Measurements from ENCODE around the gene PLPPR2. TPM values are rescaled to one million over a fixed set of nuclear protein-coding genes. Genes with fewer than 3 reads are reported as not detected.

Gene PLPPR2
- polyA plus RNA-seq, 2 of the 4 experiments (the other 2 are of a cell fraction) = 5.6 to 9.7 TPM

GRCh38 chr19:11365557-11366117 lies 10.4 kb downstream of the PLPPR2 start:
- Histone ChIP-seq H3K4me3 (no peak overlapping the region), H3K27ac (no peak overlapping the region), H3K4me2 (no peak overlapping the region), H3K9me3 (no peaks in the 10 kb centered on the region), H3K4me1 (no peaks in the 10 kb centered on the region)
- DNase-seq (ENCODE audit: low read depth in 1 of 2, low spot score in 1 of 2) (no peak), ATAC-seq (no peak), FAIRE-seq (no peak)
- CTCF ChIA-PET = no interaction called here
- no peak for TF ChIP-seq PBX3 (IDR thresholded peaks at IDR 0.05)
- TF ChIP-seq EP300 (IDR thresholded peaks at IDR 0.05) = no peak
- TF ChIP-seq RAD21 (conservative IDR thresholded peaks at IDR 0.05 in 1 of 2, IDR thresholded peaks at IDR 0.05 in 1 of 2) = no peak
- TF ChIP-seq PHF8 (IDR thresholded peaks at IDR 0.05; ENCODE audit: borderline replicate concordance, low read depth) = no peak
- TF ChIP-seq POLR2A (IDR thresholded peaks at IDR 0.05; ENCODE audit: low read length) = no peak
- no peak for TF ChIP-seq TFCP2L1 (CRISPR knock-in tag; IDR thresholded peaks at IDR 0.05)
- TF ChIP-seq, protein P1, sequence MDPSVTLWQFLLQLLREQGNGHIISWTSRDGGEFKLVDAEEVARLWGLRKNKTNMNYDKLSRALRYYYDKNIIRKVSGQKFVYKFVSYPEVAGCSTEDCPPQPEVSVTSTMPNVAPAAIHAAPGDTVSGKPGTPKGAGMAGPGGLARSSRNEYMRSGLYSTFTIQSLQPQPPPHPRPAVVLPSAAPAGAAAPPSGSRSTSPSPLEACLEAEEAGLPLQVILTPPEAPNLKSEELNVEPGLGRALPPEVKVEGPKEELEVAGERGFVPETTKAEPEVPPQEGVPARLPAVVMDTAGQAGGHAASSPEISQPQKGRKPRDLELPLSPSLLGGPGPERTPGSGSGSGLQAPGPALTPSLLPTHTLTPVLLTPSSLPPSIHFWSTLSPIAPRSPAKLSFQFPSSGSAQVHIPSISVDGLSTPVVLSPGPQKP (IDR thresholded peaks at IDR 0.05; ENCODE audit: low read depth, low read length) = no peak
- TF ChIP-seq RARB (CRISPR knock-in tag; IDR thresholded peaks at IDR 0.05) = no peak
- no peak for TF ChIP-seq HDAC2 (IDR thresholded peaks at IDR 0.05)
- no peak for TF ChIP-seq FOXS1 (CRISPR knock-in tag; IDR thresholded peaks at IDR 0.05)
- no peak for TF ChIP-seq ESRRA (IDR thresholded peaks at IDR 0.05; ENCODE audit: borderline replicate concordance, low read length)
- TF ChIP-seq, protein P2, sequence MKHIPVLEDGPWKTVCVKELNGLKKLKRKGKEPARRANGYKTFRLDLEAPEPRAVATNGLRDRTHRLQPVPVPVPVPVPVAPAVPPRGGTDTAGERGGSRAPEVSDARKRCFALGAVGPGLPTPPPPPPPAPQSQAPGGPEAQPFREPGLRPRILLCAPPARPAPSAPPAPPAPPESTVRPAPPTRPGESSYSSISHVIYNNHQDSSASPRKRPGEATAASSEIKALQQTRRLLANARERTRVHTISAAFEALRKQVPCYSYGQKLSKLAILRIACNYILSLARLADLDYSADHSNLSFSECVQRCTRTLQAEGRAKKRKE (CRISPR knock-in tag; IDR thresholded peaks at IDR 0.05; ENCODE audit: low read depth) = no peak
- no peak for TF ChIP-seq CTCF (IDR thresholded peaks at IDR 0.05)
- WGBS (ENCODE audit: missing lambda C conversion rate) = 77% methylated on average over 7 of the region's 7 CpGs
- POLR2A ChIA-PET = no interaction called here

DNA sequence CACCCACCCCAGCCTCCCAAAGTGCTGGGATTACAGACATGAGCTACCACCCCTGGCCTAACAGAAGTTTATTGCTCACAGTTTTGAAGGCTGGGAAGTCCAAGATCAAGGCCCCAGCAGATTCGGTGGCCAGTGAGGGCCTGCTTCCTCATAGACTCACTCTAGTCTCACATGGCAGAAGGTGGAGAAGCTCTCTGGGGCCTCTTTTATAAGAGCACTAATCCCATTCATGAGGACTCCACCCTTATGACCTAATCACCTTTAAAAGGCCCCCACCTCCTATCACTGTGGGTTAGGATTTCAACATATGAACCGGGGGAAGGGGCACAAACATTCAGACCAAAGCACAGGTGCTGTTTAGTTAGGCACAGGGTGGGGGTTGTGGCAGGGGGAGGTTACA lies 12.3 kb downstream of the PLPPR2 start:
- Histone ChIP-seq H3K4me2 (no peak overlapping the region), H3K4me1 (no peaks in the 10 kb centered on the region), H3K27ac (no peak overlapping the region), H3K9me3 (no peaks in the 10 kb centered on the region), H3K4me3 (no peak overlapping the region)
- ATAC-seq = no peak
- DNase-seq (ENCODE audit: low read depth in 1 of 2, low spot score in 1 of 2) = no peak
- 100% methylated on average over 2 of the region's 2 CpGs for WGBS (ENCODE audit: missing lambda C conversion rate)
- POLR2A ChIA-PET = interaction anchor here (0.6 kb wide), 1 partner anchor 21 kb away, joined by 3 read pairs; the partner anchor contains the start of gene CCDC159
- CTCF ChIA-PET = interaction anchor here (1.2 kb wide), 1 partner anchor 10 kb away, joined by 3 read pairs; no protein-coding TSS in a partner anchor
- TF ChIP-seq CBX8 (IDR thresholded peaks at IDR 0.05) (no peak), ESRRA (IDR thresholded peaks at IDR 0.05; ENCODE audit: borderline replicate concordance, low read length) (no peak), HES2 (IDR thresholded peaks at IDR 0.05) (no peak), SREBF2 (IDR thresholded peaks at IDR 0.05) (no peak), CBX2 (IDR thresholded peaks at IDR 0.05; ENCODE audit: borderline replicate concordance, low read depth) (no peak), CEBPB (IDR thresholded peaks at IDR 0.05) (no peak), TP53 (CRISPR knock-in tag; IDR thresholded peaks at IDR 0.05) (no peak), POLR2AphosphoS2 (conservative IDR thresholded peaks at IDR 0.05; ENCODE audit: low read length) (no peak), RNF2 (IDR thresholded peaks at IDR 0.05; ENCODE audit: borderline replicate concordance, low read depth) (no peak), POLR2A (IDR thresholded peaks at IDR 0.05; ENCODE audit: low read length) (no peak), RARB (CRISPR knock-in tag; IDR thresholded peaks at IDR 0.05) (no peak), CTCF (IDR thresholded peaks at IDR 0.05) (no peak), FOSL2 (IDR thresholded peaks at IDR 0.05) (no peak), FOSL2 (CRISPR knock-in tag; IDR thresholded peaks at IDR 0.05) (no peak), ZNF302 (CRISPR knock-in tag; IDR thresholded peaks at IDR 0.05) (no peak), BHLHE40 (IDR thresholded peaks at IDR 0.05; ENCODE audit: low read depth, low read length) (no peak)
- TF ChIP-seq, protein P1 (IDR thresholded peaks at IDR 0.05; ENCODE audit: low read depth, low read length) = no peak
- FAIRE-seq = no peak
